A673 (cell line): ENCODE results near the gene NOD2. TPM values are rescaled to one million over a fixed set of nuclear protein-coding genes. Genes with fewer than 3 reads are reported as not detected.

Experiments
- BruUV-seq: library from RNA; stranded (reverse); fragments of 400-500 nt; replicated peaks from 2 replicates; lab custom pipeline; 2021; lab: Mats Ljungman, UMichigan
- CTCF ChIA-PET: fragments of 300-600 bp; sonication (Branson Sonifier 250); formaldehyde crosslinking; loops from one replicate; lab custom pipeline; 2022; ENCODE audit warnings: antibody characterized with exemption; lab: Charles Lee
- POLR2A ChIA-PET: fragments of 300-600 bp; sonication (Branson Sonifier 250); formaldehyde crosslinking; loops from one replicate; lab custom pipeline; 2022; ENCODE audit warnings: antibody characterized with exemption; ENCODE audit not compliant: low non-redundant PET; lab: Charles Lee
- DNase-seq: peaks from one replicate; pipeline ENCODE4 v3.0.0-alpha.2; 2015; ENCODE audit warnings: low spot score
- H3K27ac ChIP-seq: fragments of 200-600 bp; sonication (generic); 2 replicates; pipeline ENCODE4 v1.5.1; 2016; ENCODE audit warnings: mixed run types, low read depth, mild to moderate bottlenecking, mixed read lengths, antibody characterized with exemption, low read length; ENCODE audit not compliant: poor library complexity, severe bottlenecking
- H3K27me3 ChIP-seq: fragments of 200-600 bp; sonication (generic); replicated peaks from 2 replicates; pipeline ENCODE4 v1.6.1; 2017; ENCODE audit warnings: mixed run types, low read depth, mild to moderate bottlenecking, mixed read lengths, antibody characterized with exemption, low read length; ENCODE audit not compliant: insufficient read depth, poor library complexity
- H3K36me3 ChIP-seq: fragments of 200-600 bp; sonication (generic); 2 replicates; pipeline ENCODE4 v1.6.1; 2016; ENCODE audit warnings: mixed run types, mild to moderate bottlenecking, mixed read lengths, antibody characterized with exemption, low read length; ENCODE audit not compliant: insufficient read depth, poor library complexity, severe bottlenecking
- H3K4me1 ChIP-seq: fragments of 200-600 bp; sonication (generic); 2 replicates; pipeline ENCODE4 v1.6.1; 2017; ENCODE audit warnings: mixed run types, mild to moderate bottlenecking, mixed read lengths, antibody characterized with exemption, low read length; ENCODE audit not compliant: insufficient read depth, poor library complexity, severe bottlenecking
- H3K4me3 ChIP-seq: fragments of 200-600 bp; sonication (generic); 2 replicates; pipeline ENCODE4 v1.5.1; 2016; ENCODE audit warnings: low read depth, mixed run types, mild to moderate bottlenecking, mixed read lengths, low read length; ENCODE audit not compliant: poor library complexity, severe bottlenecking
- H3K9me3 ChIP-seq: fragments of 200-600 bp; sonication (generic); 2 replicates; pipeline ENCODE4 v1.6.1; 2016; ENCODE audit warnings: mixed run types, low read depth, mild to moderate bottlenecking, mixed read lengths, antibody characterized with exemption, low read length; ENCODE audit not compliant: poor library complexity, severe bottlenecking
- CTCF ChIP-seq: fragments of 300-800, 200-600 bp; sonication (generic); conservative IDR thresholded peaks from 2 replicates; pipeline ENCODE4 v1.5.1; 2017; ENCODE audit warnings: low read depth, mild to moderate bottlenecking, antibody characterized with exemption, low read length, moderate library complexity, mixed read lengths
- EZH2 ChIP-seq: fragments of 200-600 bp; sonication (generic); IDR thresholded peaks from 2 replicates; pipeline ENCODE4 v1.6.1; 2017; ENCODE audit warnings: borderline replicate concordance, low read depth, mild to moderate bottlenecking, mixed read lengths, antibody characterized with exemption, low read length; ENCODE audit not compliant: poor library complexity, severe bottlenecking
- intact Hi-C: fragments of 100-400 bp; cut with micrococcal nuclease; formaldehyde crosslinking; loops from one replicate; pipeline ENCODE4 v1.10.0; 2022; ENCODE audit not compliant: unreplicated experiment
- total RNA-seq: library from RNA; stranded (reverse); gene quantifications from 2 replicates; pipeline ENCODE4 v1.2.3, GENCODE V29; 2021

Gene NOD2
- total RNA-seq, 1 experiment from 2014 or later: not detected

DNA sequence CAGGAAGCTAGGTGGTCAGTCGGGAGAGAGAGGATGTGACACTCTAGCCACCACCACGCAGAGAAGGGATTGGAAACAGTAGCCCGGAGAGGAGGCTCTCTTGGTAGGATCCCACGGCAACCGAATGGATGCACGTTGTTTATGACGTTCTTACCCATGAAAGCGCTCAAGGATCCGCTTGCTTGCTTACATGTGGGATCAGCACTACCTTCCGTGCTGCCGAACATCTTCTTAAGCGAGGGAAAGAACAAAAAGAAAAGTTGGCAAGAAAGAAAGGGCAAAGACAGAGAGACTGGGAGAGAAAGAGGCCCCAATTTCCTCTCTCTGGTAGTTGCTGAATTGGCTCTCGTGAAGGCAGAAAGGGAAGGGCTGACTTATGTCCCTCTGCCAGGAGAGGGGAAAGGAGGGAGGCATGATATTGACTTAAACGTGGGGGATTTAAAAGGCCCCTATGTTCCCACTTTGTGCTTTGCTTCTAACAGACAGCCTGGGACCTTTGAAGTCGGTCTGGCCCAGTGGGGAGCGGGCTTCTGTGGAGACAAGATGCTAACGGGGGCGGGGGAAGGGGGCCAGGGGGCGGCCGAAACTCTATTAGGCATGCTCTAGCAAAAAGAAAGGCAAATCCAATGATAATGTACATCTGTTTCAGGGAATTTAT lies 47.7 kb upstream of the NOD2 start:
- CTCF ChIA-PET: no interaction called here
- Histone ChIP-seq H3K27ac (no peak overlapping the region), H3K36me3 (no peaks in the 10 kb centered on the region), H3K9me3 (no peaks in the 10 kb centered on the region), H3K27me3 (no peaks in the 10 kb centered on the region), H3K4me1 (no peaks in the 10 kb centered on the region), H3K4me3 (no peak overlapping the region)
- TF ChIP-seq CTCF (no peak), EZH2 (no peak)
- BruUV-seq: no TSS peak
- intact Hi-C loops: no loop called here
- POLR2A ChIA-PET: no interaction called here
- DNase-seq: no peak

- intact Hi-C loops: no loop called here
- ChIA-PET POLR2A (no interaction called here), CTCF (no interaction called here)
- H3K27me3 ChIP-seq: no peaks in the 10 kb centered on the region
- no peak overlapping the region for H3K27ac ChIP-seq
- TF ChIP-seq CTCF: no peak
- BruUV-seq: no TSS peak
- DNase-seq: no peak
- H3K4me3 ChIP-seq: no peak overlapping the region
- no peaks in the 10 kb centered on the region for H3K4me1 ChIP-seq
- H3K36me3 ChIP-seq: no peaks in the 10 kb centered on the region
- no peaks in the 10 kb centered on the region for H3K9me3 ChIP-seq
These were observed 47.1 kb upstream of the NOD2 start for GRCh38 chr16:50646345-50646744.

DNA sequence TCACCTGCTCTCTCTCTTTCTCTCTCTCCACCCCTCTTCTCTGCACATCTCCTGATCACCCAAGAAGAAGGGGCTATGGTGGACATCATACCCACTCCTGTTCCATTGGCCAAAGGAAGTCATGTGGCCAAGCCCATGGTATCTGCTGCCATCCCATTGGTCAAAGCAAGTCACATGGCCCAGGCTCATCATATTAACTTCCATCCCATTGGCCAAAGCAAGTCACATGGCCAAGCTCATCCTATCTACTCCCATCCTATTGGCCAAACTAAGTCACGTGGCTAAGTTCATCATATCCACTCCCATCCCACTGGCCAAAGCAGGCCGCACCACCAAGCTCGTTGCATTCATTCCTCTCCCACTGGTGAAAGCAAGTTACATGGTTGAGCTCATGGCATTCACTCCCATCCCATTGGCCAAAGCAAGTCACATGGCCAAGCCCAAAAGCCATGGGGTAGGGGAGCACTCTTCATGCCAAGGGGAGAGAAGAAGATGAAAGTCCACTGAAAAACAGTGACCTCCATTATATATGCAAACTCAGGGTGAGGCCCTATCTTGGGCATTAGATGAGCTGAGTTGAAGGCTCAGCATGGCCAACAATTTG lies 41.5 kb upstream of the NOD2 start:
- H3K9me3 ChIP-seq: no peaks in the 10 kb centered on the region
- CTCF ChIA-PET: no interaction called here

More for the DNA sequence above, 41.5 kb upstream of the NOD2 start:
- intact Hi-C loops: no loop called here
- no TSS peak for BruUV-seq
- TF ChIP-seq EZH2 (no peak), CTCF (no peak)
- Histone ChIP-seq H3K27me3 (no peaks in the 10 kb centered on the region), H3K4me1 (no peaks in the 10 kb centered on the region), H3K36me3 (no peaks in the 10 kb centered on the region), H3K4me3 (no peak overlapping the region), H3K27ac (no peak overlapping the region)
- POLR2A ChIA-PET: no interaction called here
- no peak for DNase-seq
